GM18511 (cell line): Measurements from ENCODE around the gene STRAP.
"Not testable (repeated sequence)": the region's sequence is repeated elsewhere in the genome, so short reads cannot be mapped to it uniquely, and the experiment has no call there.

Source experiments
- ATAC-seq: cut with Tn5 transposase; IDR thresholded peaks from one replicate; pipeline ENCODE4 v1.9.1; 2021; ENCODE audit warnings: mild to moderate bottlenecking, moderate library complexity; ENCODE audit not compliant: unreplicated experiment

The STRAP gene

GRCh38 chr12:15868186-15868585 is 14.0 kb upstream of the STRAP start:
- no peak for ATAC-seq

- ATAC-seq, result no peak
Measured at GRCh38 chr12:15873556-15873955, 8.6 kb upstream of the STRAP start.

- ATAC-seq, result not testable (repeated sequence)
Measured at GRCh38 chr12:15874556-15875145, 7.5 kb upstream of the STRAP start.

- ATAC-seq, result no peak
Measured at GRCh38 chr12:15875863-15876262, 6.3 kb upstream of the STRAP start.

- ATAC-seq, result no peak
Measured at GRCh38 chr12:15879413-15879812, 2.8 kb upstream of the STRAP start.

GRCh38 chr12:15880721-15881120 is 1.5 kb upstream of the STRAP start:
- no peak for ATAC-seq

GRCh38 chr12:15883536-15883935 is 1.3 kb downstream of the STRAP start:
- ATAC-seq, result no peak

- ATAC-seq, result no peak
Measured at GRCh38 chr12:15886372-15887042, 4.3 kb downstream of the STRAP start.

GRCh38 chr12:15887043-15887817 is 5.0 kb downstream of the STRAP start:
- no peak for ATAC-seq

- no peak for ATAC-seq
Measured at GRCh38 chr12:15892645-15893259, 10.6 kb downstream of the STRAP start.

- ATAC-seq, result no peak
Measured at GRCh38 chr12:15893260-15893659, 11.1 kb downstream of the STRAP start.

- ATAC-seq, result no peak
Measured at GRCh38 chr12:15896867-15897266, 14.7 kb downstream of the STRAP start.

- ATAC-seq, result no peak
Measured at GRCh38 chr12:15897433-15897832, 15.2 kb downstream of the STRAP start.

GRCh38 chr12:15899282-15899870 is 17.2 kb downstream of the STRAP start:
- peak; percentile 73 for ATAC-seq

GRCh38 chr12:15904378-15904920 is 22.3 kb downstream of the STRAP start:
- ATAC-seq, result no peak

- ATAC-seq, result no peak
Measured at GRCh38 chr12:15910468-15910863, 28.3 kb downstream of the STRAP start.

GRCh38 chr12:15910864-15911721 is 28.9 kb downstream of the STRAP start, which contains the start of gene DERA:
Gene DERA (plus strand): TSS chr12:15911332. CDS start chr12:15911384, 52 bp downstream.
- peak; percentile 93 for ATAC-seq

GRCh38 chr12:15911931-15912330 is 29.7 kb downstream of the STRAP start:
- ATAC-seq, result not testable (repeated sequence)

GRCh38 chr12:15914131-15914530 is 31.9 kb downstream of the STRAP start:
- ATAC-seq, result not testable (repeated sequence)

- ATAC-seq, result no peak
Measured at GRCh38 chr12:15918066-15918465, 35.9 kb downstream of the STRAP start.
